Right lung (tissue), 10 donors: Measurements from ENCODE around the gene HKDC1. TPM values are rescaled to one million over a fixed set of nuclear protein-coding genes. Genes with fewer than 3 reads are reported as not detected.
"Not testable (repeated sequence)": the region's sequence is repeated elsewhere in the genome, so short reads cannot be mapped to it uniquely, and the experiment has no call there.

Experiments
- DNase-seq, 2 donors: peaks; one replicate each; pipeline ENCODE4 v3.0.0-alpha.2; 2013
- long read RNA-seq, 8 donors: transcript quantifications; one replicate each; lab custom pipeline, GENCODE V29; 2026
- polyA plus RNA-seq, 5 donors: library from polyadenylated mRNA; unstranded; fragments of 120-200 nt; gene quantifications; one replicate each; pipeline versions ENCODE4 v1.2.1 to v1.2.3, GENCODE V29; 2013; ENCODE audit warnings: inconsistent platforms in 1 of 5, low replicate concordance in 1 of 5; ENCODE audit not compliant: insufficient read length in 5 of 5, insufficient read depth in 1 of 5

Gene HKDC1, protein sequence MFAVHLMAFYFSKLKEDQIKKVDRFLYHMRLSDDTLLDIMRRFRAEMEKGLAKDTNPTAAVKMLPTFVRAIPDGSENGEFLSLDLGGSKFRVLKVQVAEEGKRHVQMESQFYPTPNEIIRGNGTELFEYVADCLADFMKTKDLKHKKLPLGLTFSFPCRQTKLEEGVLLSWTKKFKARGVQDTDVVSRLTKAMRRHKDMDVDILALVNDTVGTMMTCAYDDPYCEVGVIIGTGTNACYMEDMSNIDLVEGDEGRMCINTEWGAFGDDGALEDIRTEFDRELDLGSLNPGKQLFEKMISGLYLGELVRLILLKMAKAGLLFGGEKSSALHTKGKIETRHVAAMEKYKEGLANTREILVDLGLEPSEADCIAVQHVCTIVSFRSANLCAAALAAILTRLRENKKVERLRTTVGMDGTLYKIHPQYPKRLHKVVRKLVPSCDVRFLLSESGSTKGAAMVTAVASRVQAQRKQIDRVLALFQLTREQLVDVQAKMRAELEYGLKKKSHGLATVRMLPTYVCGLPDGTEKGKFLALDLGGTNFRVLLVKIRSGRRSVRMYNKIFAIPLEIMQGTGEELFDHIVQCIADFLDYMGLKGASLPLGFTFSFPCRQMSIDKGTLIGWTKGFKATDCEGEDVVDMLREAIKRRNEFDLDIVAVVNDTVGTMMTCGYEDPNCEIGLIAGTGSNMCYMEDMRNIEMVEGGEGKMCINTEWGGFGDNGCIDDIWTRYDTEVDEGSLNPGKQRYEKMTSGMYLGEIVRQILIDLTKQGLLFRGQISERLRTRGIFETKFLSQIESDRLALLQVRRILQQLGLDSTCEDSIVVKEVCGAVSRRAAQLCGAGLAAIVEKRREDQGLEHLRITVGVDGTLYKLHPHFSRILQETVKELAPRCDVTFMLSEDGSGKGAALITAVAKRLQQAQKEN
- 1 to 10 TPM; 1.1 to 5.5 (median 3.4) TPM for polyA plus RNA-seq
- long read RNA-seq, donor 1, result 0 reads
- long read RNA-seq, donor 2, result 0 reads
- long read RNA-seq, donor 3, partial matches to known transcripts, result 8 of 8 reads
- long read RNA-seq, donor 3, other reads (novel, unspliced or antisense), result 0 of 8 reads
- long read RNA-seq, donor 4, result 0 reads
- long read RNA-seq, donor 5, result 0 reads
- long read RNA-seq, donor 6, partial matches to known transcripts, result 0 of 1 reads
- long read RNA-seq, donor 6, other reads (novel, unspliced or antisense), result 0 of 1 reads
- long read RNA-seq, donor 7, result 0 reads
- long read RNA-seq, donor 8, result 0 reads

GRCh38 chr10:69220041-69220451 lies at the start of gene HKDC1:
Gene HKDC1 (plus strand): TSS chr10:69220332. CDS start chr10:69220436, 104 bp downstream.
- DNase-seq, result no peak

GRCh38 chr10:69172241-69172982 lies 47.7 kb upstream of the HKDC1 start:
- no peak for DNase-seq

- DNase-seq, result not testable (repeated sequence)
Measured at GRCh38 chr10:69175326-69175725, 44.8 kb upstream of the HKDC1 start.

GRCh38 chr10:69176823-69177222 lies 43.3 kb upstream of the HKDC1 start:
- DNase-seq, result no peak

DNA sequence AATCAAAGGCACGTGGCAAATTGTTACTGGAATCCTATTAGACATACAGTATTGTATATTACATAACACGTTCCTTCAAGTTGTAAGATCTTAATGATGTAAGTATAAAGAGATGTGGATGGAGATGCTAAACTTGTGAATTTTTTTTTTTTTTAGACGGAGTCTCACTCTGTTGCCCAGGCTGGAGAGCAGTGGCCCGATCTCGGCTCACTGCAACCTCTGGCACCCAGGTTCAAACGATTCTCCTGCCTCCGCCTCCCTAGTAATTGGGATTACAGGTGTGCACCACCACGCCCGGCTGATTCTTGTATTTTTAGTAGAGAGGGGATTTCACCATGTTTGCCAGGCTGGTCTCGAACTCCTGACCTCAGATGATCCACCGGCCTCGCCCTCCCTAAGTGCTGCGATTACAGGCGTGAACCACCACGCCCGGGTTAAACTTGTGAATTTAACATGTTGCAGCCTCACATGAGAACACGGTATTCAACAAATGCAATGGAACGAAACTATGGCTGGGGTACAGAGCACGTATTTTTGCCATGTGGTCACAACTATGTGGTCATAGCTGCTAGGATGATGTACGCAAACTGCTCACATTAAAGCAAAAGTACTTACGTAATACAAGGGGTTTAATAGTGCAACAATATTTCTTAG lies 40.9 kb upstream of the HKDC1 start:
- no peak for DNase-seq

DNA sequence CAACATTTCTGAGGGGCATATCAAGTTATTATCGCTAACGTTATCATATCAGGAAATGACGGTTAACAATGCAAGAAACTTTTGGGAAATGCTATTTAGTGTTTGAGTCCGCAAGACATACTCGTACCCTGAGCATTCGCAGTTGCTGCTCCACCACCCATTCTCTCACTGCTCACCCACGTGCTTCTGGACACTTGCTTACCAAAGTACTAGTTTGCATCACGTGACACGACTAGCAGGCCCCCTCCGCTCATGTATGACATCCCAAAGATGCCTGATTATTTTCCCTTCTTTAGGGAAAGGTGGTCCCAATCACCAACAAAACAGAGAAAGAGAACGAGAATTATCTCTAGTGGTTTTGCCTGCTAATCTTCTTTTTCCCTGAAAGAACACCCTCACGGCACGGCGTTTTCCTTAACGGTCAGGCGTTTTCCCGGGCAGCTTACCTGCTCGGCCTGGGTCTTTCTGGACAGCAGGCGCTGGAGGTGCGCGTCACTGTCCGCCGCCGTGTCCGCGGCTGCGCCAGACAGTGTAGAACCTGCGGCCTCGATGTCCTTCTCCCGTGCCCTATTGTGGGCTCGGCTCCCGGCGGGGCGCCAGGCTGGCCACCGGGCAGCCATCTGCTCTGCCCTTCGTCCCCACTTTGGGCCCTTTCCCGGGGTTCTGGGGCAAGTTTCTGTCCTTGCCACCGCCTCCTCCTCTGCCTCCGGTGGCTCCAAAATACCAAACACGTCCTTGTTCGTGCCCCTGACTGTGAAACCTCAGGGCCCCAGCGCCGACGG lies 40.2 kb upstream of the HKDC1 start, which contains the start of gene SUPV3L1:
TSS of gene SUPV3L1 (plus strand) at position 492 of the 782 bp plus-strand sequence. CDS start at position 550, 58 bp downstream.
- peak; percentile 93 to 95 for DNase-seq

GRCh38 chr10:69180525-69181204 lies 39.5 kb upstream of the HKDC1 start:
- no peak for DNase-seq

DNA sequence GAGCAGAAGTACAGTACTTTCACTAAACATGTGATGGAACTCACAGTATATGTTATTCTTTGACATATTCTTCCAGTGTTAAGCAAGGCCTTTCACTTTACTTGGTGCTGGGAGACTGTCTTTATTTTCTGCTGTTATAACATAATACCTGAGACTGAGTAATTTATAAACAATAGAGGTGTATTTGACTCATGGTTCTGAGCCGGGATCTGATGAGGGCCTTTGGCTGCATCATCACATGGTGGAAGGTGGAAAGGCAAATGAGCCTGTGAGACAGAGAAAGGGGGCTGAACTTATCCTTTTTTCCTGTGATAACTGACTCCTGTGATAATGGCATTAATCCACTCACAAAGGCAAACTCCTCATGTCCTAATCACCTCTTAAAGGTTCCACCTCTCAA lies 38.7 kb upstream of the HKDC1 start:
- no peak for DNase-seq

DNA sequence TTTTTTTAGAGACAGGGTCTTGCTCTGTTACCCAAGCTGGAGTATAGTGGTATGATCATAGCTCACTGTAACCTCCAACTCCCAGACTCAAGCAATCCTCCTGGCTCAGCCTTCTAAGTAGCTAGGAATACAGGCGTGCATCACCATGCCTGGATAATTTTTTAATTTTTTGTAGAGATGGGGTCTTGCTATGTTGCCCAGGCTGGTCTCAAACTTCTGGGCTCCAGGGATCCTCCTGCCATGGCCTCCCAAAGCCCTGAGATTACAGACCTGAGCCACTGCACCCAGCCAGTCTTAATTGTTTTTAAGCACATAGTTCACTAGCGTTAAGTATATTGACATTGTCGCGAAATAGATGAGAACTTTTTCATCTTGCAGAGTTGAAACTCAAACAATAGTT lies 38.1 kb upstream of the HKDC1 start:
- DNase-seq, result no peak

- no peak for DNase-seq
Measured at GRCh38 chr10:69186524-69186923, 33.6 kb upstream of the HKDC1 start.

GRCh38 chr10:69201045-69201444 lies 19.1 kb upstream of the HKDC1 start:
- DNase-seq, result no peak

GRCh38 chr10:69202332-69202731 lies 17.8 kb upstream of the HKDC1 start:
- DNase-seq, result no peak

DNA sequence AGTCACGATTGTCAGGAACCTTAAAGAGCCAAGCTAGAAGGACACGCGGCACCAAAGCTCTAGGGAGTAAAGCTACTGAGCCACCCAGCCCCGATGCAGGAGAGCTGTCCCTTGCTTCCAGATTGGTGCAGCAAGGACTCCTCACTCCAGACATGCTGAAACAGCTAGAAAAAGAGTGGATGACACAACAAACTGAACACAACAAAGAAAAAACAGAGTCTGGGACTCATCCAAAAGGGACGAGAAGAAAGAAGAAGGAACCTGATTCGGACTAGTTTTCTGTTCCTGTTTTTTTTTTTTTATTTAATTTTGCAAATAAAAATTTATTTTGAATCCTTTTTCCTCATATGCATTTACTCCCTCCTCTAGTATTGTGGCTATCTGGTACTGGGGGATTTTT lies 11.4 kb upstream of the HKDC1 start:
- DNase-seq, result no peak

GRCh38 chr10:69209787-69210484 lies 10.2 kb upstream of the HKDC1 start:
- DNase-seq, result no peak

- no peak for DNase-seq
Measured at GRCh38 chr10:69211104-69211503, 9.0 kb upstream of the HKDC1 start.

GRCh38 chr10:69211524-69211923 lies 8.6 kb upstream of the HKDC1 start:
- DNase-seq, result no peak

DNA sequence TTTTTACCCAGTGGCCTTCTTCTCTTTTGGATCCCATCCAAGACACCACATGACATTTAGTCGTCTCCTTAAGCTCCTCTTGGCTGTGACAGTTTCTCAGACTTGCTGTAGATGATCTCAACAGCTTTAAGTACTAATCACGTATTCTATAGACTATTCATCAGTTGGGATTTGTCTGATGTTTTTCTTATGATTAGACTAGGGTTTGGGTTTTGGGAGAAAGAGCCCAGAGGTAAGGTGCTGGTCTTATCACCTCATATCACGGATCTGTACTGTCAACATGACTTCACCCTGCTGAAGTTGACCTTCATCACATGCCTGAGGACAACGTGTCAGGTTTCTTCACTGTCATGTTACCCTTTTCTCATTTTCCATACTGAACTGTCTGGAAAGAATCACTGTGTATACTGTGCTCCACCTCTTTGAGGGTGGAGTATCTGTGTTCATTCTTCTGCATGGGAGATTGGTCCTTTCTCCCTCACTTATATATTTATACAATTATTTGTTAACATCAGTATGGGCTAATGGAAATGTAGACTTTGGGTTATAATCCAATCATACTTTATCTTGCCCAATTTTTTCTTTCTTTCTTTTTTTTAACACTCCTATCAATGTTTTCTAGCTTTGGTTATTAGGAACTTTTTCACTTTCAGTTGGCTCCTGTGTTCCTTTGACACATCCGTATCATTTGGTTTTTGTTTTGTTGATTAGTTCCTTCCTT lies 6.4 kb upstream of the HKDC1 start:
- DNase-seq, result no peak

- DNase-seq, result no peak
Measured at GRCh38 chr10:69214666-69215131, 5.4 kb upstream of the HKDC1 start.
